HUDEP-2 (cell line): ENCODE results near the gene PMP22.
"Not testable (repeated sequence)": the region's sequence is repeated elsewhere in the genome, so short reads cannot be mapped to it uniquely, and the experiment has no call there.

Experiments
- DNase-seq, 76 experiments: peaks; one replicate each; lab custom pipeline; 2025; ENCODE audit not compliant: unreplicated experiment in 76 of 76; lab: John Stamatoyannopoulos, UW

The PMP22 gene

GRCh38 chr17:15221827-15222226 lies 43.3 kb downstream of the PMP22 start:
- not testable (repeated sequence) for DNase-seq

GRCh38 chr17:15220785-15221184 lies 44.3 kb downstream of the PMP22 start:
- DNase-seq, result no peak

GRCh38 chr17:15216481-15216880 lies 48.6 kb downstream of the PMP22 start:
- DNase-seq, result no peak

- DNase-seq, result peak in 14 of 76 experiments; percentile 1 to 33 (median 8)
These were observed 51.6 kb downstream of the PMP22 start for GRCh38 chr17:15213381-15214087.

GRCh38 chr17:15210247-15210646 lies 54.9 kb downstream of the PMP22 start:
- DNase-seq, result no peak

GRCh38 chr17:15203062-15203461 lies 62.1 kb downstream of the PMP22 start:
- DNase-seq, result not testable (repeated sequence)

- not testable (repeated sequence) for DNase-seq
These were observed 64.6 kb downstream of the PMP22 start for GRCh38 chr17:15200574-15200973.

GRCh38 chr17:15197229-15197628 lies 67.9 kb downstream of the PMP22 start:
- no peak for DNase-seq

GRCh38 chr17:15194859-15195277 lies 70.3 kb downstream of the PMP22 start:
- no peak for DNase-seq

GRCh38 chr17:15185625-15185991 lies 79.5 kb downstream of the PMP22 start:
- DNase-seq, result peak in 1 of 76 experiments; percentile 1

GRCh38 chr17:15184872-15185624 lies 80.1 kb downstream of the PMP22 start:
- peak in 5 of 76 experiments; percentile 1 to 24 (median 4) for DNase-seq

GRCh38 chr17:15181816-15182215 lies 83.3 kb downstream of the PMP22 start:
- DNase-seq, result no peak

- no peak for DNase-seq
These were observed 83.8 kb downstream of the PMP22 start for GRCh38 chr17:15181333-15181732.

- DNase-seq, result no peak
These were observed 85.0 kb downstream of the PMP22 start for GRCh38 chr17:15180121-15180561.
